ENCODE results near the gene CDR2L. TPM values are rescaled to one million over a fixed set of nuclear protein-coding genes. Genes with fewer than 3 reads are reported as not detected.

The CDR2L gene
- total RNA-seq, 2 experiments from 2014 or later, result 0.08 TPM; not detected in 1

DNA sequence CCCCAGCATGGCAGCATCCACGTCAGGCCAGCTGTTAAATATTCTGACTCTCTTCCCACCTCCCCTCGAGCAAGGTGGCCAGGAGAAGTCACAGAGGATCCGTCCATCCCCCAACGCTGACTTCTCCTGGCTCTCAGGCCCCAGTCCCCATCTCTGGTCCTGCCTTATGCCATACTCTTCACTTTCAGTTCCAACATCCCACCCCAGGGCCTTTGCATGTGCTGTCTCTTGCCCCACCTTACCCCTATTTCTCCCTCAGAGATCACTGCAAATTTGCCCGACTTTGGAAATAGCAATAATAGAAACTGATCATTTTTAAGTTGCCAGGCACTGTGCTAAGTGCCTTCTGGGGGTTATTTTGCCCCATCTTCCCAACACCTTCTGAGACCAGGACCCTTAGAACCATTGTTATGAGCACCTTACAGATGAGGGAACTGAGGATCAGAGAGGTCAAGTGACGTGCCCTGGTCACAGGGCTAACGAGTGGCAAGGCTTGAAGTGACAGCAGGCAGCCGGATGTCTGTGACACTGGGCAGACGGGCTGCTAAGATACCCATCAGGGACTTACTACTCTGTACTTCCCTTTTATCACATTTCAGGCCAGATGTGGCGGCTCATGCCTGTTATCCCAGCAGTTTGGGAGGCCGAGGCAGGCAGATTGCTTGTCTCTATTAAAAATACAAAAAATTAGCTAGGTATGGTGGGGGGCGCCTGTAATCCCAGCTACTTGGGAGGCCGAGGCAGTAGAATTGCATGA lies 32.6 kb upstream of the CDR2L start:
- intact Hi-C loops (cut with DNase I, micrococcal nuclease), result loop anchor here in 1 of 2 experiments (5.0 to 10.0 kb wide), 2 partner anchors 160 to 298 kb away; no protein-coding TSS in a partner anchor

GRCh38 chr17:74956093-74956492 lies 31.3 kb upstream of the CDR2L start:
- POLR2A ChIA-PET, result no interaction called here

More for the DNA sequence above, 32.6 kb upstream of the CDR2L start:
- H3K9me3 Mint-ChIP-seq, result no peaks in the 10 kb centered on the region
- no peaks in the 10 kb centered on the region for H3K27me3 Mint-ChIP-seq
- Histone ChIP-seq H3K27me3 (ENCODE audit: control insufficient read depth in 1 of 2, insufficient read depth in 2 of 2, low read length in 2 of 2) (no peaks in the 10 kb centered on the region), H3K27ac (ENCODE audit: low read depth in 1 of 2, low read length in 2 of 2) (no peak overlapping the region), H3K36me3 (ENCODE audit: insufficient read depth, low read length) (no peaks in the 10 kb centered on the region), H3K4me3 (ENCODE audit: low read length) (no peak overlapping the region), H3K9me3 (ENCODE audit: control insufficient read depth in 1 of 2, insufficient read depth in 1 of 2, low read length in 2 of 2) (peaks cover 0 to 3% of the 10 kb centered on the region in 2 experiments), H3K4me1 (ENCODE audit: insufficient read depth, low read length) (peaks cover 5% of the 10 kb centered on the region)
- H3K4me1 Mint-ChIP-seq (ENCODE audit: low read depth), result no peaks in the 10 kb centered on the region
- H3K36me3 Mint-ChIP-seq (ENCODE audit: low read depth), result no peaks in the 10 kb centered on the region
- H3K27ac Mint-ChIP-seq, result no peak overlapping the region
- H3K4me3 Mint-ChIP-seq, result no peak overlapping the region
- ChIA-PET POLR2A (no interaction called here), CTCF (no interaction called here)
- no peak for TF ChIP-seq CTCF (IDR thresholded peaks at IDR 0.05)
- DNase-seq (no peak), ATAC-seq (ENCODE audit: poor library complexity) (no peak)

More at GRCh38 chr17:74956093-74956492, 31.3 kb upstream of the CDR2L start:
- Mint-ChIP-seq H3K4me1 (ENCODE audit: low read depth) (no peaks in the 10 kb centered on the region), H3K27me3 (no peaks in the 10 kb centered on the region), H3K9me3 (no peaks in the 10 kb centered on the region), H3K27ac (no peak overlapping the region), H3K36me3 (ENCODE audit: low read depth) (no peaks in the 10 kb centered on the region), H3K4me3 (no peak overlapping the region)
- TF ChIP-seq CTCF (IDR thresholded peaks at IDR 0.05), result no peak
- peaks cover 10% of the 10 kb centered on the region for H3K4me1 ChIP-seq (ENCODE audit: insufficient read depth, low read length)
- no peak for ATAC-seq (ENCODE audit: poor library complexity)
- H3K36me3 ChIP-seq (ENCODE audit: insufficient read depth, low read length), result no peaks in the 10 kb centered on the region
- H3K9me3 ChIP-seq (ENCODE audit: control insufficient read depth in 1 of 2, insufficient read depth in 1 of 2, low read length in 2 of 2), result no peaks in the 10 kb centered on the region
- H3K27me3 ChIP-seq (ENCODE audit: control insufficient read depth in 1 of 2, insufficient read depth in 2 of 2, low read length in 2 of 2), result no peaks in the 10 kb centered on the region
- no peak for DNase-seq
- CTCF ChIA-PET, result interaction anchor here (2.6 kb wide), 1 partner anchor 16 kb away, joined by 13 read pairs; the partner anchor contains the start of gene HID1
- intact Hi-C loops (cut with DNase I, micrococcal nuclease), result loop anchor here in 1 of 2 experiments (5.0 to 10.0 kb wide), 2 partner anchors 161 to 299 kb away; no protein-coding TSS in a partner anchor
- H3K4me3 ChIP-seq (ENCODE audit: low read length), result no peak overlapping the region
- H3K27ac ChIP-seq (ENCODE audit: low read depth in 1 of 2, low read length in 2 of 2), result no peak overlapping the region
